DOHH2 (cell line): Measurements from ENCODE around the gene FTSJ3.
"Not testable (repeated sequence)": the region's sequence is repeated elsewhere in the genome, so short reads cannot be mapped to it uniquely, and the experiment has no call there.

Source experiments
- H3F3A ChIP-seq: fragments of 200-600 bp; sonication (generic), shearing (Covaris generic); 2 replicates; pipeline ENCODE4 v1.6.0; 2016; ENCODE audit warnings: antibody characterized with exemption, mild to moderate bottlenecking; ENCODE audit not compliant: control insufficient read depth, insufficient read depth
- H3K27ac ChIP-seq: fragments of 200-600 bp; sonication (generic); 2 replicates; pipeline ENCODE4 v1.5.1; 2014; ENCODE audit warnings: low read depth, mild to moderate bottlenecking, low read length, moderate library complexity
- H3K27me3 ChIP-seq: fragments of 200-600 bp; sonication (generic); 2 replicates; pipeline ENCODE4 v1.6.1; 2014; ENCODE audit warnings: mild to moderate bottlenecking, low read length, mixed read lengths; ENCODE audit not compliant: control insufficient read depth
- H3K36me3 ChIP-seq: fragments of 200-600 bp; sonication (generic); 2 replicates; pipeline ENCODE4 v1.6.1; 2014; ENCODE audit warnings: mild to moderate bottlenecking, low read length, moderate library complexity, mixed read lengths; ENCODE audit not compliant: control insufficient read depth
- H3K4me1 ChIP-seq: fragments of 200-600 bp; sonication (generic); 2 replicates; pipeline ENCODE4 v1.6.1; 2014; ENCODE audit warnings: mild to moderate bottlenecking, low read length, mixed read lengths; ENCODE audit not compliant: control insufficient read depth
- H3K4me2 ChIP-seq: fragments of 200-600 bp; sonication (generic); 2 replicates; pipeline ENCODE4 v1.6.0; 2014; ENCODE audit warnings: mild to moderate bottlenecking, low read length, moderate library complexity
- H3K4me3 ChIP-seq: fragments of 200-600 bp; sonication (generic); 2 replicates; pipeline ENCODE4 v1.5.1; 2014; ENCODE audit warnings: mild to moderate bottlenecking, low read length, mixed read lengths
- H3K79me2 ChIP-seq: fragments of 200-600 bp; sonication (generic); 2 replicates; pipeline ENCODE4 v1.6.1; 2014; ENCODE audit warnings: mild to moderate bottlenecking, low read length, mixed read lengths; ENCODE audit not compliant: control insufficient read depth
- H3K9me2 ChIP-seq: fragments of 200-600 bp; sonication (generic); replicated peaks from 2 replicates; pipeline ENCODE4 v1.6.1; 2014; ENCODE audit warnings: mild to moderate bottlenecking, low read length, mixed read lengths; ENCODE audit not compliant: control insufficient read depth
- H3K9me3 ChIP-seq: fragments of 200-600 bp; sonication (generic); 2 replicates; pipeline ENCODE4 v1.6.1; 2014; ENCODE audit warnings: antibody characterized with exemption, low read length, mixed read lengths; ENCODE audit not compliant: control insufficient read depth, insufficient read depth
- H4K20me1 ChIP-seq: fragments of 200-600 bp; sonication (generic); 2 replicates; pipeline ENCODE4 v1.6.0; 2014; ENCODE audit warnings: low read depth, mild to moderate bottlenecking, antibody characterized with exemption, low read length, moderate library complexity; ENCODE audit not compliant: control insufficient read depth, insufficient read depth
- CTCF ChIP-seq: fragments of 200-600 bp; sonication (generic); IDR thresholded peaks from one replicate; pipeline ENCODE4 v1.5.1; 2014; ENCODE audit warnings: antibody characterized with exemption, mild to moderate bottlenecking, low read depth, low read length; ENCODE audit not compliant: poor library complexity, severe bottlenecking
- EZH2phosphoT487 ChIP-seq: fragments of 200-600 bp; sonication (generic); IDR thresholded peaks from 2 replicates; pipeline ENCODE4 v1.6.1; 2017; ENCODE audit warnings: borderline replicate concordance, mild to moderate bottlenecking, antibody characterized with exemption, low read length, moderate library complexity, mixed read lengths

FTSJ3 gene

GRCh38 chr17:63798572-63799106, 28.8 kb downstream of the FTSJ3 start:
- Histone ChIP-seq H3K4me1 (no peaks in the 10 kb centered on the region), H3K27ac (no peak overlapping the region), H3K79me2 (peaks cover 42% of the 10 kb centered on the region), H3F3A (0 out of 2 replicates have a peak, but pooled peaks cover 5% of the 10 kb centered on the region), H3K9me3 (no peaks in the 10 kb centered on the region), H3K4me3 (no peak overlapping the region), H4K20me1 (0 out of 2 replicates have a peak, but pooled peaks cover 3% of the 10 kb centered on the region), H3K9me2 (no peaks in the 10 kb centered on the region), H3K4me2 (no peak overlapping the region), H3K27me3 (no peaks in the 10 kb centered on the region), H3K36me3 (peaks cover 95% of the 10 kb centered on the region)
- TF ChIP-seq EZH2phosphoT487 (no peak), CTCF (no peak)

GRCh38 chr17:63796375-63796774, 31.1 kb downstream of the FTSJ3 start:
- H3K9me3 ChIP-seq, H3K9me2 ChIP-seq, H3K27ac ChIP-seq, H4K20me1 ChIP-seq, H3K4me1 ChIP-seq, H3K4me2 ChIP-seq, H3K27me3 ChIP-seq, H3K4me3 ChIP-seq, H3F3A ChIP-seq: not testable (repeated sequence)
- peaks cover 62% of the 10 kb centered on the region for H3K79me2 ChIP-seq
- peaks cover 98% of the 10 kb centered on the region for H3K36me3 ChIP-seq

DNA sequence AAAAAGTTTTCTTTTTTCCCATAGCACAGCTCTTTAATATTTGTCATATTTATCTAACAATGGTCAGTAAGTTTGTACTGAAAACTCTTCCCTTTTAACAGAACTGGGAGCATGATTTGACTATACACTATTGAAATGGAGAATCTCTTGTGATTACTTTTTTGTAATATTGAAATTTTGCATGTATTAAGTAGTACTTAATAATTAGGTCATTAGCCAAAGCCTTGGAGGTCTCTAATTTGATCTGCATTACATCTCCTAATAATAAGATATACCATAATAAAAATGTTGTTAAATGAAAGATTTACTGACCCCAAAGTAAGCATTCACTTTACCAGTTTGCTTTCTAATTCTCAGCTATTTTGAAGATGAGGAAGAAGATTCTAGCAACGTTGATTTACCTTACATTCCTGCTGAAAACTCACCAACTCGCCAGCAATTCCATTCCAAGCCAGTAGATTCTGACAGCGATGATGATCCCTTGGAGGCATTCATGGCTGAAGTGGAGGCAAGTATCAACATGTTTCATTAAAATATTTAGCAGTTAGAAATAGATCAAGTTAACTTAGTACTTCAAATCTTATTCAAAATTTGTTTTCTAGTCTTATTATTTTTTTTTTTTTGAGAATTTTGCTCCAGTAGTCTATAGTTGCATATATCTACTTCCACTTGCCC, 35.3 kb downstream of the FTSJ3 start:
- Histone ChIP-seq H3K9me3 (no peaks in the 10 kb centered on the region), H3K9me2 (no peaks in the 10 kb centered on the region), H3K4me2 (no peak overlapping the region), H3K4me1 (no peaks in the 10 kb centered on the region), H3K27me3 (no peaks in the 10 kb centered on the region), H3K36me3 (peaks cover 96% of the 10 kb centered on the region), H3F3A (0 out of 2 replicates have a peak, but pooled peaks cover 3% of the 10 kb centered on the region), H3K4me3 (no peak overlapping the region), H4K20me1 (0 out of 2 replicates have a peak, but pooled peaks cover 3% of the 10 kb centered on the region), H3K79me2 (peaks cover 84% of the 10 kb centered on the region), H3K27ac (no peak overlapping the region)
- no peak for TF ChIP-seq EZH2phosphoT487
- no peak for TF ChIP-seq CTCF

GRCh38 chr17:63790057-63790456, 37.4 kb downstream of the FTSJ3 start:
- Histone ChIP-seq H3K27me3 (no peaks in the 10 kb centered on the region), H3K4me1 (no peaks in the 10 kb centered on the region), H3K4me2 (no peak overlapping the region), H3K9me3 (no peaks in the 10 kb centered on the region), H3K4me3 (no peak overlapping the region), H3K79me2 (peaks cover 90% of the 10 kb centered on the region), H3K36me3 (peaks cover 95% of the 10 kb centered on the region), H4K20me1 (peaks cover 7% of the 10 kb centered on the region; the same call in 1 of the 2 replicates), H3K27ac (no peak overlapping the region), H3K9me2 (no peaks in the 10 kb centered on the region), H3F3A (0 out of 2 replicates have a peak, but pooled peaks cover 3% of the 10 kb centered on the region)
- TF ChIP-seq CTCF (no peak), EZH2phosphoT487 (no peak)
